GM13976 (cell line): ENCODE measurements around the gene ADCYAP1R1.

Experiments
- DNase-seq: peaks from one replicate; pipeline ENCODE4 v3.0.0; 2012; ENCODE audit warnings: low spot score
- in situ Hi-C: fragments of 300-500 bp; cut with MboI; formaldehyde crosslinking; loops from one replicate; pipeline ENCODE4 v1.12.0; 2022; ENCODE audit warnings: low sequenced_read_pairs, mixed read lengths, inconsistent platforms; ENCODE audit not compliant: unreplicated experiment
- TF ChIP-seq, protein P1 (sequence below): IDR thresholded peaks from 2 replicates; pipeline ENCODE4 v1.5.1; 2012; ENCODE audit warnings: borderline replicate concordance, mild to moderate bottlenecking; ENCODE audit not compliant: insufficient read depth; ENCODE audit errors: extremely low read depth, missing control alignments, control extremely low read depth

ADCYAP1R1 gene

DNA sequence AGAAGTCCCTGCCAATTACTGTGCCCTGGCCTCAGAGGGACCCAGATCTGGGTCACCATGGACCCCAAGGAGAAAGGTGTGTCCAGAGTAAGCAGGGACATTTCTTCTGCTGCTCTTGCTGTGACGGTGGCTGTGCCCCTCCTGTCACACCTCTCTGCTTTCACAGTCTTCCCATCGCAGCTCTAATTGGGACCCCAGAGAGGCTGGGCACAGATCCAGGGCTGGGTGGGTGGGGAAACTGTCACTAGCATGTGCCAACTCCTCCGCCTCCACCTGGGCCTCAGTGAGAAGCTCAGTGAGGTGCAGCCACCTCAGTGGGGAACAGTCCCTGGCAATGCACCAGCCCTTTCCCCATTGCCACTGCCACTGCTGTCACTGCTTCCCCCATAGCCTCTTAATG is 37.3 kb upstream of the ADCYAP1R1 start:
- DNase-seq = no peak
- TF ChIP-seq, protein P1, sequence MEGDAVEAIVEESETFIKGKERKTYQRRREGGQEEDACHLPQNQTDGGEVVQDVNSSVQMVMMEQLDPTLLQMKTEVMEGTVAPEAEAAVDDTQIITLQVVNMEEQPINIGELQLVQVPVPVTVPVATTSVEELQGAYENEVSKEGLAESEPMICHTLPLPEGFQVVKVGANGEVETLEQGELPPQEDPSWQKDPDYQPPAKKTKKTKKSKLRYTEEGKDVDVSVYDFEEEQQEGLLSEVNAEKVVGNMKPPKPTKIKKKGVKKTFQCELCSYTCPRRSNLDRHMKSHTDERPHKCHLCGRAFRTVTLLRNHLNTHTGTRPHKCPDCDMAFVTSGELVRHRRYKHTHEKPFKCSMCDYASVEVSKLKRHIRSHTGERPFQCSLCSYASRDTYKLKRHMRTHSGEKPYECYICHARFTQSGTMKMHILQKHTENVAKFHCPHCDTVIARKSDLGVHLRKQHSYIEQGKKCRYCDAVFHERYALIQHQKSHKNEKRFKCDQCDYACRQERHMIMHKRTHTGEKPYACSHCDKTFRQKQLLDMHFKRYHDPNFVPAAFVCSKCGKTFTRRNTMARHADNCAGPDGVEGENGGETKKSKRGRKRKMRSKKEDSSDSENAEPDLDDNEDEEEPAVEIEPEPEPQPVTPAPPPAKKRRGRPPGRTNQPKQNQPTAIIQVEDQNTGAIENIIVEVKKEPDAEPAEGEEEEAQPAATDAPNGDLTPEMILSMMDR = no peak
- in situ Hi-C loops = no loop called here

DNA sequence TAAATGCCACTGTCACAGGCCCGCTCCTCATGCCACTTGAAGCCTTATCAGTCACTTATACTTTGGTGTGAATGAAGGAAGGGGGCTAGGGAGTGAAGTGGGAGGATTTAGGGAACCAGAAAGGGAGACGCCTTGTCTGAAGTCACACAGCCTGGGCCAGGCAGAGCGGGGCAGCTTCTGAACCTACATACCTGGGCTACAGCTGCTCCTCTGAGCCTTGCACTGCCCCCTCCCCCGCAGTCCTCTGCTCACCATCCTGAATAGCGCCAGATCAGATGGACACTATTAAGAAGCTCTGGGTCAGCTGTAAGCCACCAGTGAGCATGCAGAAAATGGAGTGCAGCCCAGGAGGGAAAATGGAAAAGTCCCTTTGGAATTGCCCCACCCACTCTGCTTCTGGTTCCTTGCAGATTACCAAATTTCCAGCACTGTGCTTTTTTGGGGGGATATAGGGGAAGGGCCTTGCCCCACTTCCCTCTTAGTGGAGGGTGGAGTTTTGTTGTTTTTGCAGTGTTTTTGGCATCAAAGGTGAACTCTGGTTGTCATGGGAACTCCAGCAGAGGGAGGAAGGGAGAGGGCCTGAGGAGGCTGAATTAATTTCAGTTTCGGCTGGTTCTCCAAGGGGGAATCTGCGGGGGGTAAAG is 35.0 kb upstream of the ADCYAP1R1 start:
- in situ Hi-C loops = no loop called here
- TF ChIP-seq, protein P1 = no peak
- no peak for DNase-seq

DNA sequence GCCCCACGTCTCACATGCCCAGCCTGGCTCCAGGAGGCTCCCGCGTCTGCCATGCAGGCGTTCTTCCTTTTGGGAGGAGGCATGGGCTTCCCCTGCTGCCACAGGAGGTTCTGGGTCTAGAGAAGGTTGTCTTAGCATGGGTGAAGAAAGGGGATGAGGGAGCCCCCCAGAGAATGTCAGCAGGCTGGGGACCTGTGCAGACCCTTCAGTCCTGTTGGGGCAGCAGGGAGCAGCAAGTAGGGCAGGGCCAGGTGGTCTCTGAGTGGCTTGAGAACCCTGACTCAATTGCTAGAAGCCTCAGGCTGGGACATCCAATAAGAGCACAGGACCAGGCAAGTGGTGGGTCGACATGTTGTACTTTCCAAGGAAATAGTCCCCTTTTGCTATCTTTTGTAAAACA is 34.4 kb upstream of the ADCYAP1R1 start:
- DNase-seq = no peak
- in situ Hi-C loops = no loop called here
- TF ChIP-seq, protein P1 = no peak

DNA sequence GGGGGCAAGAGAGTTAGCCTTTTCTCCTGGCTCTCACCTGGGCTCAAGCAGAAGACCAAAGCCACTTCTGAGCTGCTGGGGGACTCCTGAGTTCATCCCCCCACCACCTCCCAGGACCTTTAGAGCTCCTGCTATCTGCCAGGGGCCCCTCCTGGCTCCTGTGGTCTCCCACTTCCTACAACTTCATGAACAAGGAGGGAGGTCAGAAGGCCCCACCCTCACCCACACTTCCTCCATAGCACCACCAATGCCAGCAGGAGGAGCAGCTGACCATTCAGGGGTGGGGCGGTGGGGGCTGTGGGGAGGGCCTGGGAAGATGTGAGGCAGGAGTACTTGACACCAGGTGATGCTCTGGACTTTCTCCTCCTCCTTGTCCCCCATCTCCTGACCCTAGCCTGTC is 32.6 kb upstream of the ADCYAP1R1 start:
- TF ChIP-seq, protein P1 = no peak
- DNase-seq = no peak
- in situ Hi-C loops = no loop called here

DNA sequence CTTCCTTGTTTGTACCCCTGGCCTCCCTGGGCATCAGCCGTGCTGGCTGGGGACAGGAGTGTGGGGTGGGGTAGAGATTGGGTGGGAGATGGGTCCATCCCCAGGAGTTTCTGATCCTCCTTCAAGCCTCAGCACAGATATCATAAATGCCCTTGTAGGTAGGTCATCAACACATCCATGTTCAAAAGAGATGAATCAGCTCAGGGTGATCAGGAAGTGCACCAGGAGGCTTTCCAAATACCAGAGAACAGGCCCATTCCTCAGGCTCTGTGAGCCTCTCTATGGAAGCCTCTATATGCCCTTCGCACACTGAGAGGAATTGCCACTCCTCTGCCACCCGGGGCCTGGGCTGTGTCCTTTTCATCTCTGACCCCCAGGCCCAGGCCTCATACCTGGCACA is 31.9 kb upstream of the ADCYAP1R1 start:
- TF ChIP-seq, protein P1 = no peak
- in situ Hi-C loops = no loop called here
- no peak for DNase-seq

DNA sequence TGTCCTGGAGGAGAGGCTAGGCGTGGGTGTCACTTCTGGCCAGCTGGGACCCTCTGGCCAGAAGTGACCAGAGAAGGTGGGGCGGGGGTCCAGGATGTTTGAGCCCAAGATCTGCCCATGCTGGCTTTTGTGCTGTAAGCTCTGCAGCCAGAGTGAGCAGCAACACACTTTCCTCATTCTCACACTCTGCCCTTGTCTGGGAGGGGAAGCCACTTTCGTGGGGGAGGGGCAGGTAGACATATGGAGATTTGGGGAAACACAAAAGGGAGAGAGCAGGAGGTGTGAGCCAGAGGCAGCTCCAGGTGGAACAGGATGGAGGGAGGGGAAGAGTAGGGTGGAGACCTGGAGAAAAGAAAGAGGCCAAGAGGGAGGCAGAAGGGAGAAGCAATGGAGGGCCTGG is 31.5 kb upstream of the ADCYAP1R1 start:
- DNase-seq = no peak
- TF ChIP-seq, protein P1 = no peak
- in situ Hi-C loops = no loop called here
